Nephron progenitor cell (in vitro differentiated cells): ENCODE results near the gene YAE1.

Source experiments
- DNase-seq: peaks from one replicate; pipeline ENCODE4 v3.0.0; 2021
- H3K27ac Mint-ChIP-seq: 2 replicates; pipeline ENCODE4 v1.8.0; 2021; ENCODE audit warnings: mild to moderate bottlenecking, moderate library complexity, mixed read lengths
- H3K27me3 Mint-ChIP-seq: 2 replicates; pipeline ENCODE4 v1.8.0; 2021; ENCODE audit warnings: mild to moderate bottlenecking, low read depth, mixed read lengths; ENCODE audit not compliant: poor library complexity
- H3K36me3 Mint-ChIP-seq: 2 replicates; pipeline ENCODE4 v1.8.0; 2021; ENCODE audit warnings: low read depth, mixed read lengths
- H3K4me1 Mint-ChIP-seq: 2 replicates; pipeline ENCODE4 v1.8.0; 2021; ENCODE audit warnings: mixed read lengths
- H3K4me3 Mint-ChIP-seq: 2 replicates; pipeline ENCODE4 v1.8.0; 2021; ENCODE audit warnings: mild to moderate bottlenecking, moderate library complexity, mixed read lengths
- H3K9me3 Mint-ChIP-seq: 2 replicates; pipeline ENCODE4 v1.8.0; 2021; ENCODE audit warnings: mild to moderate bottlenecking, moderate library complexity, mixed read lengths
- CTCF ChIP-seq: fragments of 200-600 bp; sonication (generic); IDR thresholded peaks from 2 replicates; pipeline ENCODE4 v1.5.0; 2021; ENCODE audit warnings: antibody characterized with exemption

YAE1 gene

GRCh38 chr7:39614299-39614698 lies 48.1 kb downstream of the YAE1 start:
- TF ChIP-seq CTCF: no peak
- Mint-ChIP-seq H3K9me3 (no peaks in the 10 kb centered on the region), H3K36me3 (peaks cover 4% of the 10 kb centered on the region), H3K4me1 (peaks cover 10% of the 10 kb centered on the region), H3K4me3 (no peak overlapping the region), H3K27ac (no peak overlapping the region), H3K27me3 (peaks cover 35% of the 10 kb centered on the region)
- no peak for DNase-seq

- Mint-ChIP-seq H3K9me3 (no peaks in the 10 kb centered on the region), H3K27me3 (peaks cover 24% of the 10 kb centered on the region), H3K27ac (no peak overlapping the region), H3K4me1 (peaks cover 4% of the 10 kb centered on the region), H3K36me3 (no peaks in the 10 kb centered on the region), H3K4me3 (no peak overlapping the region)
- no peak for TF ChIP-seq CTCF
- DNase-seq: no peak
Observed at GRCh38 chr7:39615350-39615975, 49.3 kb downstream of the YAE1 start.

- Mint-ChIP-seq H3K36me3 (no peaks in the 10 kb centered on the region), H3K27ac (no peak overlapping the region), H3K27me3 (peaks cover 19% of the 10 kb centered on the region), H3K4me1 (peaks cover 4% of the 10 kb centered on the region), H3K4me3 (no peak overlapping the region), H3K9me3 (no peaks in the 10 kb centered on the region)
- TF ChIP-seq CTCF: no peak
- DNase-seq: no peak
Observed at GRCh38 chr7:39616138-39616537, 49.9 kb downstream of the YAE1 start.

DNA sequence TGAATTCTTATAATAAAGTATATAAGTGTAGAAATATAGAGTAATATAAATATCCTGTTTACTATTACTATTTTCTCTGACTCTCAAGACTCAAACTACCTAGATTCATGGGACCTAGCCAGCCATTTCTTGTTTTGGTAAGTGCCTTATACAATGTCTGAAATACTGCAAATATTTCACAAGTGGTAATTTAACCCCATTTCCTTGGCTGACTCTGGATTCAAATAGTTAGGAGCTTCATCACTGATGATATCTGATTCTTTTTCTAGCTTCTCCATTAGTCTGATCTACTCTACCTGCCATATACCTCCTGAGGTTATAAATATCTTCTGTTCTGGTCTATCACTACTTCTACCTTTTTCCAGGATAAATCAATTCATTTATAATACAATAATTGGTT lies 50.8 kb downstream of the YAE1 start:
- H3K27ac Mint-ChIP-seq: no peak overlapping the region
- no peaks in the 10 kb centered on the region for H3K36me3 Mint-ChIP-seq
- no peaks in the 10 kb centered on the region for H3K9me3 Mint-ChIP-seq
- H3K4me3 Mint-ChIP-seq: no peak overlapping the region
- DNase-seq: no peak
- peaks cover 19% of the 10 kb centered on the region for H3K27me3 Mint-ChIP-seq
- H3K4me1 Mint-ChIP-seq: peaks cover 8% of the 10 kb centered on the region
- no peak for TF ChIP-seq CTCF

GRCh38 chr7:39618868-39619267 lies 52.7 kb downstream of the YAE1 start:
- Mint-ChIP-seq H3K4me3 (no peak overlapping the region), H3K4me1 (peaks cover 12% of the 10 kb centered on the region), H3K27ac (no peak overlapping the region), H3K27me3 (peaks cover 14% of the 10 kb centered on the region), H3K9me3 (no peaks in the 10 kb centered on the region), H3K36me3 (no peaks in the 10 kb centered on the region)
- no peak for DNase-seq
- TF ChIP-seq CTCF: no peak

GRCh38 chr7:39620486-39620885 lies 54.3 kb downstream of the YAE1 start:
- no peaks in the 10 kb centered on the region for H3K9me3 Mint-ChIP-seq
- no peaks in the 10 kb centered on the region for H3K36me3 Mint-ChIP-seq
- DNase-seq: no peak
- peaks cover 27% of the 10 kb centered on the region for H3K4me1 Mint-ChIP-seq
- H3K27me3 Mint-ChIP-seq: peaks cover 13% of the 10 kb centered on the region
- TF ChIP-seq CTCF: no peak
- no peak overlapping the region for H3K4me3 Mint-ChIP-seq
- H3K27ac Mint-ChIP-seq: no peak overlapping the region
